ENCODE data around the gene CCL22. TPM values are rescaled to one million over a fixed set of nuclear protein-coding genes. Genes with fewer than 3 reads are reported as not detected.

The CCL22 gene
- total RNA-seq, 1 experiment from 2014 or later: not detected

- no peak for DNase-seq (ENCODE audit: low spot score)
Measured at GRCh38 chr16:57345021-57345420, 13.6 kb upstream of the CCL22 start.

GRCh38 chr16:57345666-57346204, 12.8 kb upstream of the CCL22 start:
- in situ Hi-C loops (cut with HindIII; ENCODE audit: low sequenced_read_pairs): no loop called here
- no peak for DNase-seq (ENCODE audit: low spot score)

More at GRCh38 chr16:57345021-57345420, 13.6 kb upstream of the CCL22 start:
- in situ Hi-C loops (cut with HindIII; ENCODE audit: low sequenced_read_pairs): no loop called here

GRCh38 chr16:57347858-57348257, 10.7 kb upstream of the CCL22 start:
- in situ Hi-C loops (cut with HindIII; ENCODE audit: low sequenced_read_pairs): no loop called here
- DNase-seq (ENCODE audit: low spot score): no peak

GRCh38 chr16:57348327-57348726, 10.3 kb upstream of the CCL22 start:
- in situ Hi-C loops (cut with HindIII; ENCODE audit: low sequenced_read_pairs): no loop called here
- DNase-seq (ENCODE audit: low spot score): no peak

- in situ Hi-C loops (cut with HindIII; ENCODE audit: low sequenced_read_pairs): no loop called here
- no peak for DNase-seq (ENCODE audit: low spot score)
Measured at GRCh38 chr16:57349212-57350031, 9.2 kb upstream of the CCL22 start.

GRCh38 chr16:57352636-57353047, 5.9 kb upstream of the CCL22 start:
- DNase-seq (ENCODE audit: low spot score): no peak
- in situ Hi-C loops (cut with HindIII; ENCODE audit: low sequenced_read_pairs): no loop called here

GRCh38 chr16:57354311-57354710, 4.3 kb upstream of the CCL22 start:
- in situ Hi-C loops (cut with HindIII; ENCODE audit: low sequenced_read_pairs): no loop called here
- DNase-seq (ENCODE audit: low spot score): no peak

GRCh38 chr16:57355898-57356414, 2.6 kb upstream of the CCL22 start:
- in situ Hi-C loops (cut with HindIII; ENCODE audit: low sequenced_read_pairs): no loop called here
- no peak for DNase-seq (ENCODE audit: low spot score)

GRCh38 chr16:57356547-57356946, 2.0 kb upstream of the CCL22 start:
- no peak for DNase-seq (ENCODE audit: low spot score)
- in situ Hi-C loops (cut with HindIII; ENCODE audit: low sequenced_read_pairs): no loop called here

GRCh38 chr16:57357330-57358085, 1.1 kb upstream of the CCL22 start:
- in situ Hi-C loops (cut with HindIII; ENCODE audit: low sequenced_read_pairs): no loop called here
- no peak for DNase-seq (ENCODE audit: low spot score)

- in situ Hi-C loops (cut with HindIII; ENCODE audit: low sequenced_read_pairs): no loop called here
Measured at GRCh38 chr16:57358086-57358420, 530 bp upstream of the CCL22 start.

GRCh38 chr16:57360321-57360935, 1.8 kb downstream of the CCL22 start:
- in situ Hi-C loops (cut with HindIII; ENCODE audit: low sequenced_read_pairs): no loop called here

More at GRCh38 chr16:57358086-57358420, 530 bp upstream of the CCL22 start:
- no peak for DNase-seq (ENCODE audit: low spot score)

GRCh38 chr16:57361404-57361803, 2.8 kb downstream of the CCL22 start:
- in situ Hi-C loops (cut with HindIII; ENCODE audit: low sequenced_read_pairs): no loop called here
- DNase-seq (ENCODE audit: low spot score): no peak

More at GRCh38 chr16:57360321-57360935, 1.8 kb downstream of the CCL22 start:
- no peak for DNase-seq (ENCODE audit: low spot score)

- no peak for DNase-seq (ENCODE audit: low spot score)
- in situ Hi-C loops (cut with HindIII; ENCODE audit: low sequenced_read_pairs): no loop called here
Measured at GRCh38 chr16:57364143-57364542, 5.6 kb downstream of the CCL22 start.

GRCh38 chr16:57366544-57367040, 8.0 kb downstream of the CCL22 start:
- in situ Hi-C loops (cut with HindIII; ENCODE audit: low sequenced_read_pairs): no loop called here
- no peak for DNase-seq (ENCODE audit: low spot score)

GRCh38 chr16:57367116-57367752, 8.7 kb downstream of the CCL22 start:
- no peak for DNase-seq (ENCODE audit: low spot score)
- in situ Hi-C loops (cut with HindIII; ENCODE audit: low sequenced_read_pairs): no loop called here

- in situ Hi-C loops (cut with HindIII; ENCODE audit: low sequenced_read_pairs): no loop called here
- DNase-seq (ENCODE audit: low spot score): no peak
Measured at GRCh38 chr16:57371494-57372371, 13.2 kb downstream of the CCL22 start.
